ENCODE data around the gene B3GNT8. TPM values are rescaled to one million over a fixed set of nuclear protein-coding genes. Genes with fewer than 3 reads are reported as not detected.
A peak's percentile ranks its signal among the peaks of the same experiment; 100 is the strongest.
"Not testable (repeated sequence)": the region's sequence is repeated elsewhere in the genome, so short reads cannot be mapped to it uniquely, and the experiment has no call there.

B3GNT8 gene, protein sequence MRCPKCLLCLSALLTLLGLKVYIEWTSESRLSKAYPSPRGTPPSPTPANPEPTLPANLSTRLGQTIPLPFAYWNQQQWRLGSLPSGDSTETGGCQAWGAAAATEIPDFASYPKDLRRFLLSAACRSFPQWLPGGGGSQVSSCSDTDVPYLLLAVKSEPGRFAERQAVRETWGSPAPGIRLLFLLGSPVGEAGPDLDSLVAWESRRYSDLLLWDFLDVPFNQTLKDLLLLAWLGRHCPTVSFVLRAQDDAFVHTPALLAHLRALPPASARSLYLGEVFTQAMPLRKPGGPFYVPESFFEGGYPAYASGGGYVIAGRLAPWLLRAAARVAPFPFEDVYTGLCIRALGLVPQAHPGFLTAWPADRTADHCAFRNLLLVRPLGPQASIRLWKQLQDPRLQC
- 1 to 10 TPM; 2.6 to 3.0 (median 2.9) TPM for total RNA-seq

- peak within 1 kb of the TSS; percentile 81 to 97 for H3K27ac ChIP-seq
- DNase-seq (ENCODE audit: low spot score in 2 of 2), result peak; percentile 82 to 86
- TF ChIP-seq CTCF (IDR thresholded peaks at IDR 0.05) (no peak), POLR2AphosphoS5 (IDR thresholded peaks at IDR 0.05) (peak in 1 of 3 donors; percentile 21)
- H3K27me3 ChIP-seq, result no peaks in the 10 kb centered on the region
- no peaks in the 10 kb centered on the region for H3K36me3 ChIP-seq
- intact Hi-C loops (cut with DNase I; ENCODE audit: low total_unique reads), result no loop called here
- H3K4me1 ChIP-seq, result peaks cover 0 to 9% of the 10 kb centered on the region in 2 donors
- H3K4me3 ChIP-seq, result peak within 1 kb of the TSS; percentile 51 to 76 (median 51)
- H3K9me3 ChIP-seq, result no peaks in the 10 kb centered on the region
Measured at GRCh38 chr19:41426952-41427646, at the start of gene B3GNT8. TSS of gene B3GNT8 (minus strand) at chr19:41427374. CDS start at chr19:41426778, 596 bp downstream.

DNA sequence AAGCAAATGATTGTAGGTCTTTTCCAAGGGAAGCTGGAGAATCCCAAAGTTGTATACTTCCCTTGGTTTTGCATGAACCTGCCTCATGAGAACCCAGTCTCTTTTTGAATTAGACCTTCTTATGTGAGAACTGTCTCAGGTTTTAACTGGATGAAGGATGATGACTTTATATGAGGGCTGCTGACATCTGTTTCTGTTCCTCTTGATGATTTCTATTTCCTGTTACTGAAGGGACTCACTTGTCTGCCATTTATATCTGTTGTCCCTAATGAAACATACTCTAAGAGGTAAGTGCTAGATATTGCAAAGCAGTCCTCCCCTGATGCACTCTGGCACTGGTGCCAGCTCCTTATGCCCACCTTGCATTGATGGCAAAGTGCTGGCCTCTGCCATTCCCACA, 49.4 kb upstream of the B3GNT8 start:
- no peaks in the 10 kb centered on the region for H3K9me3 ChIP-seq
- no peaks in the 10 kb centered on the region for H3K4me1 ChIP-seq
- H3K27ac ChIP-seq, result no peak overlapping the region
- intact Hi-C loops (cut with DNase I; ENCODE audit: low total_unique reads), result no loop called here
- H3K4me3 ChIP-seq, result no peak overlapping the region
- DNase-seq (ENCODE audit: low spot score in 2 of 2), result no peak
- H3K27me3 ChIP-seq, result peaks cover 0 to 18% of the 10 kb centered on the region in 2 donors
- no peak for TF ChIP-seq CTCF (IDR thresholded peaks at IDR 0.05)
- no peak for TF ChIP-seq POLR2A (IDR thresholded peaks at IDR 0.05)
- TF ChIP-seq POLR2AphosphoS5 (IDR thresholded peaks at IDR 0.05), result no peak
- H3K36me3 ChIP-seq, result no peaks in the 10 kb centered on the region

GRCh38 chr19:41463257-41464256, 36.4 kb upstream of the B3GNT8 start:
- not testable (repeated sequence) for DNase-seq (ENCODE audit: low spot score in 2 of 2)

GRCh38 chr19:41462497-41462896, 35.3 kb upstream of the B3GNT8 start:
- no peak overlapping the region for H3K27ac ChIP-seq
- no peaks in the 10 kb centered on the region for H3K4me1 ChIP-seq
- intact Hi-C loops (cut with DNase I; ENCODE audit: low total_unique reads), result no loop called here
- DNase-seq (ENCODE audit: low spot score in 2 of 2), result no peak
- no peak overlapping the region for H3K4me3 ChIP-seq
- TF ChIP-seq POLR2AphosphoS5 (IDR thresholded peaks at IDR 0.05) (no peak), CTCF (IDR thresholded peaks at IDR 0.05) (no peak), POLR2A (IDR thresholded peaks at IDR 0.05) (no peak)
- peaks cover 4 to 5% of the 10 kb centered on the region in 2 donors for H3K9me3 ChIP-seq
- no peaks in the 10 kb centered on the region for H3K36me3 ChIP-seq
- H3K27me3 ChIP-seq, result peaks cover 0 to 5% of the 10 kb centered on the region in 2 donors

More at GRCh38 chr19:41463257-41464256, 36.4 kb upstream of the B3GNT8 start:
- H3K4me3 ChIP-seq; H3K36me3 ChIP-seq; H3K27ac ChIP-seq; H3K9me3 ChIP-seq; intact Hi-C loops (cut with DNase I; ENCODE audit: low total_unique reads); H3K4me1 ChIP-seq; H3K27me3 ChIP-seq: not testable (repeated sequence)

- Histone ChIP-seq H3K36me3 (no peaks in the 10 kb centered on the region), H3K27me3 (no peaks in the 10 kb centered on the region), H3K27ac (peak overlapping the region; percentile 85 to 91), H3K4me1 (peaks cover 10 to 12% of the 10 kb centered on the region in 2 donors), H3K9me3 (peaks cover 0 to under 1% of the 10 kb centered on the region in 2 donors), H3K4me3 (no peak overlapping the region)
- TF ChIP-seq POLR2A (IDR thresholded peaks at IDR 0.05) (no peak), POLR2AphosphoS5 (IDR thresholded peaks at IDR 0.05) (no peak), CTCF (IDR thresholded peaks at IDR 0.05) (no peak)
- no peak for DNase-seq (ENCODE audit: low spot score in 2 of 2)
- intact Hi-C loops (cut with DNase I; ENCODE audit: low total_unique reads), result no loop called here
Measured at GRCh38 chr19:41457241-41457640, 30.1 kb upstream of the B3GNT8 start.

Data from breast epithelium (tissue), 4 donors.